ENCODE results near the gene ATXN7L1. TPM values are rescaled to one million over a fixed set of nuclear protein-coding genes. Genes with fewer than 3 reads are reported as not detected.

The ATXN7L1 gene
- total and polyA plus RNA-seq, 2 of the 13 experiments (the other 11 are each of a cell fraction or from before 2014, with no cell fraction given) = 4.1 to 7.8 TPM

GRCh38 chr7:105876091-105876963 lies at the start of gene ATXN7L1 (continued):
- TF ChIP-seq DNMT1 (CRISPR knock-in tag; IDR thresholded peaks at IDR 0.05) (0 out of 2 replicates have a peak, but pooled peaks have one; percentile 25), MTERF4 (CRISPR knock-in tag; IDR thresholded peaks at IDR 0.05) (no peak), PRDM10 (CRISPR knock-in tag; IDR thresholded peaks at IDR 0.05; ENCODE audit: low read depth) (0 out of 2 replicates have a peak, but pooled peaks have one; percentile 9), ZNF451 (CRISPR knock-in tag; IDR thresholded peaks at IDR 0.05) (0 out of 2 replicates have a peak, but pooled peaks have one; percentile 13), ZNF282 (IDR thresholded peaks at IDR 0.05; ENCODE audit: partially characterized antibody) (no peak), YY1 (IDR thresholded peaks at IDR 0.05; ENCODE audit: insufficient read depth, insufficient replicate concordance, low read depth, low read length) (peak; percentile 84), MAZ (IDR thresholded peaks at IDR 0.05; ENCODE audit: borderline replicate concordance, low read depth, low read length) (peak; percentile 81), MAZ (CRISPR knock-in tag; IDR thresholded peaks at IDR 0.05; ENCODE audit: low read depth) (peak; percentile 22; the same call in 1 of the 2 replicates), HNRNPK (IDR thresholded peaks at IDR 0.05; ENCODE audit: low read depth, low read length, poor library complexity, severe bottlenecking) (peak; percentile 65), GATAD1 (CRISPR knock-in tag; IDR thresholded peaks at IDR 0.05) (peak; percentile 20; the same call in 1 of the 2 replicates), ZFP62 (CRISPR knock-in tag; IDR thresholded peaks at IDR 0.05) (no peak), BORCS8-MEF2B (CRISPR knock-in tag; IDR thresholded peaks at IDR 0.05) (peak; percentile 29; the same call in 1 of the 2 replicates), PHF5A (CRISPR knock-in tag; IDR thresholded peaks at IDR 0.05; ENCODE audit: low read depth, unreplicated experiment) (no peak), AGO1 (IDR thresholded peaks at IDR 0.05; ENCODE audit: low read depth, low read length, poor library complexity, severe bottlenecking) (peak; percentile 13), POLR2A (IDR thresholded peaks at IDR 0.05; ENCODE audit: insufficient read depth in 1 of 2, low read depth in 2 of 2, low read length in 2 of 2) (peak; percentile 69 to 70), XRCC5 (optimal IDR thresholded peaks at IDR 0.05; ENCODE audit: low read length) (peak; percentile 12), ZC3H4 (CRISPR knock-in tag; IDR thresholded peaks at IDR 0.05; ENCODE audit: borderline replicate concordance) (no peak; the same call in 1 of the 2 replicates), MED13 (CRISPR knock-in tag; IDR thresholded peaks at IDR 0.05) (0 out of 2 replicates have a peak, but pooled peaks have one; percentile 38), ZNF883 (CRISPR knock-in tag; IDR thresholded peaks at IDR 0.05; ENCODE audit: not compliant biosample characterization) (peak; percentile 18), POGK (CRISPR knock-in tag; conservative IDR thresholded peaks at IDR 0.05) (peak; percentile 31; the same call in 1 of the 2 replicates), ZNF607 (CRISPR knock-in tag; IDR thresholded peaks at IDR 0.05; ENCODE audit: borderline replicate concordance) (peak; percentile 74), SKI (IDR thresholded peaks at IDR 0.05; ENCODE audit: partially characterized antibody) (peak; percentile 44)
